Measurements from ENCODE around the gene NKD2. TPM values are rescaled to one million over a fixed set of nuclear protein-coding genes. Genes with fewer than 3 reads are reported as not detected.

NKD2 gene
- total RNA-seq, 2 experiments from 2014 or later: 0.23 to 0.36 TPM

DNA sequence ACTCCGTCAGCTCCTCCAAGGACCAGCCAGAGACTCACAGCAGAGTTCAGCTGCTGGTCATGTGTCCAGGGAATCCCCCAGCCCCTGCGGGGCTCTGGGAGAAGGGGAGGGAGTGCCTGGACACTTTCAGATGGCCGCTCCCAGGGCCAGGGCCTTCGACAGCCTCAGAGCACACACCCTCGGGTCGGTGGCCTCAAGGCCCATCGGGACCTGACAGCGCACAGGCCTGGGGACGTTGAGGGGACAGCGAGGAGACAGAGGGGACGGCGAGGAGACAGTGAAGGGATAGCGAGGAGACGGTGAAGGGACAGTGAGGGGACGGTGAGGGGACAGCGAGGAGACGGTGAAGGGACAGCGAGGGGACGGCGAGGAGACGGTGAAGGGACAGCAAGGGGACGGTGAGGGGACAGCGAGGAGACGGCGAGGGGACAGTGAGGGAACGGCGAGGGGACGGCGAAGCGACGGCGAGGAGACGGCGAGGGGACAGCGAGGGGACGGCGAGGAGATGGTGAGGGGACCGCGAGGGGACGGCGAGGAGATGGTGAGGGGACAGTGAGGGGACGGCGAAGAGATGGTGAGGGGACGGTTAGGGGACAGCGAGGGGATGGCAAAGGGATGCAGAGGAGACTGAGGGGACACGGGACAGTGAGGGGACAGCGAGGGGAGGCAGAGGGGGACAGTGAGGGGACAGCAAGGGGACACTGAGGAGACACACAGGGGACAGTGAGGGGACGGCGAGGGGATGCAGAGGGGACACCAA, 56.0 kb downstream of the NKD2 start:
- H3K27ac Mint-ChIP-seq: no peak overlapping the region
- H3K36me3 Mint-ChIP-seq: no peaks in the 10 kb centered on the region
- no peaks in the 10 kb centered on the region for H3K4me1 Mint-ChIP-seq
- DNase-seq: no peak
- H3K27me3 Mint-ChIP-seq: no peaks in the 10 kb centered on the region
- no peak for ATAC-seq (ENCODE audit: low read depth)
- POLR2A ChIA-PET: no interaction called here
- no peak overlapping the region for H3K4me3 Mint-ChIP-seq
- no peaks in the 10 kb centered on the region for H3K9me3 Mint-ChIP-seq

DNA sequence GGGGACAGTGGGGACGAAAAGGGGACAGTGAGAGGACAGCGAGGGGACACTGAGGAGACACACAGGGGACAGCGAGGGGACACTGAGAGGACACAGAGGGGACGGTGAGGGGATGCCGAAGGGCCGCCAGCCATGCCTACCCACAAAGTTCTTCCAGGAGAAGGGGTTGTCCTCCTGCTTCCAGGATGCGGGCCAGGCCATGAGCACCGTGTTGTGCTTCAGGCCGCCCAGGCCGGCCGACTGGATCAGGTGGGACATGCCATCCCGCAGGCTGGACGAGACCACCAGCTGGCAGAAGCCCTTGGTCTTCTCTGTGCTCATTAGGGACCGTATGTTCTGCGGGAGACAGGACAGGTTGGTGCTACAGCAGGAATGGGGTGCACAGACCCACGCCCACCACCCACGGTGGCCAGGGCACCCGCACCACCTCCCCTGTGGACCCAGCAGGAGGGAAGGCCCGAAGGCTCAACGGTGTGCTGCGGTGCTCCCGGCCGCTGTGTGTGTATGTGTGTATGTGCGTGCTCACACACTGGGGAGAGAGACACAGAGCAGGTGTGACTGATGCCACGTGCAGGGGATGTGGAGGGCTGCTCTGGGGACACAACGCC, 56.6 kb downstream of the NKD2 start:
- Mint-ChIP-seq H3K27ac (no peak overlapping the region), H3K4me3 (no peak overlapping the region), H3K4me1 (no peaks in the 10 kb centered on the region), H3K36me3 (no peaks in the 10 kb centered on the region), H3K9me3 (no peaks in the 10 kb centered on the region), H3K27me3 (no peaks in the 10 kb centered on the region)
- ATAC-seq (ENCODE audit: low read depth) (no peak), DNase-seq (no peak)
- POLR2A ChIA-PET: no interaction called here

DNA sequence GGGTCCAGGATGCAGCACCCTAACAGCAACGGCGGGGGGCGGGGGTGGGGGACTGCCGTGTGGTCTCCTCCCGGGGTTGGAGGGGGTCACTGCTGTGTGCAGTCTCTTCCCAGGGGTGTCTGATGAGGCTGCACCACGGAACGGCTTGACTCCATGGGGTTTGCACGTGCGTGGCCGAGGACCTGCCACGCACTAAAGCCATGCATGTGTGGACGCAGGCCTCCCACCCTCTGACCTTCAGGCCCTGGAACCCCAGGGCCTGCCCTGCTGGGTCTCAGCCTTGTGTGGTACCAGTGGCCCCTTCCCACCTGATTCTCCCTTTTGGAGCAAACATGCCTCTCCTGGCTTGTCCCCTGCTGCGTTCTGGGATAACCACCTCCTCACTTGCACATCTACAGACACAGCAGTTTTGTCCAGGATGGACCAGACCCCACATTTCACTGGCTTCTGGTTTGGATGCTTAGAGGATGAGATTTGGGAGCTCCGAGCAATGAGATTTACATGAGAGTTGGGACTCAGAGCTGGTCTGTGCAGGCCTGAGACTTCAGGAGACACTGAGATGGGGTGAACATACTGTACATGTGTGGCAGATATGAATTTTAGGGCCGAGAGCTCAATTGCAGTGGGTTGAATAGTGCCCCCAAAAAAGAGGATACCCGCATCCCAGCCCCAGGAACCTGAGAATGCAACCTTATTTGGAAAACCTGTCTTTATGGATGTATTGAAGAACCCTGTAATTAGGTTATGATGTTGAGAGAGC, 57.5 kb downstream of the NKD2 start:
- Mint-ChIP-seq H3K27me3 (no peaks in the 10 kb centered on the region), H3K4me3 (no peak overlapping the region), H3K27ac (no peak overlapping the region), H3K36me3 (no peaks in the 10 kb centered on the region), H3K9me3 (no peaks in the 10 kb centered on the region), H3K4me1 (no peaks in the 10 kb centered on the region)
- ATAC-seq (ENCODE audit: low read depth) (no peak), DNase-seq (no peak)
- POLR2A ChIA-PET: no interaction called here

DNA sequence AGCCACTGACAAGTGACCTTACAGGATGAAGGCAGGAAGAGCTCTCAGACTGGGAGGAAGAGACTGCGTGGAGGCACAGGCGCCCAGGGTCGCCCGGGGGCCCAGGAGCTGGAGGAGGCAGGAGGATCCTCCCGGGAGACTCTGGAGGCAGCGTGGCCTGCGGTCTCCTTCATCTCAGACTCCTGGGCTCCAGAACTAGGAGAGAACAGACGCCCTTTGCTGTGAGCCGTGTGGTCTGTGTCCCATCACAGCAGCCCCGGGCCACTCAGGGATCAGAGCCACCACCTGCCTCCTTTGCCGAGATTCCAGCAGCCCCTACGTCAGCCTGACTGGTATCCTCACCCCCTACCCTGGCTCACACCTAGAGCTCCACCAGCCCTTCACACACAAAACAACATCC, 58.1 kb downstream of the NKD2 start:
- Mint-ChIP-seq H3K27me3 (no peaks in the 10 kb centered on the region), H3K4me3 (no peak overlapping the region), H3K9me3 (no peaks in the 10 kb centered on the region), H3K36me3 (no peaks in the 10 kb centered on the region), H3K4me1 (no peaks in the 10 kb centered on the region), H3K27ac (no peak overlapping the region)
- DNase-seq (no peak), ATAC-seq (ENCODE audit: low read depth) (no peak)
- POLR2A ChIA-PET: no interaction called here

DNA sequence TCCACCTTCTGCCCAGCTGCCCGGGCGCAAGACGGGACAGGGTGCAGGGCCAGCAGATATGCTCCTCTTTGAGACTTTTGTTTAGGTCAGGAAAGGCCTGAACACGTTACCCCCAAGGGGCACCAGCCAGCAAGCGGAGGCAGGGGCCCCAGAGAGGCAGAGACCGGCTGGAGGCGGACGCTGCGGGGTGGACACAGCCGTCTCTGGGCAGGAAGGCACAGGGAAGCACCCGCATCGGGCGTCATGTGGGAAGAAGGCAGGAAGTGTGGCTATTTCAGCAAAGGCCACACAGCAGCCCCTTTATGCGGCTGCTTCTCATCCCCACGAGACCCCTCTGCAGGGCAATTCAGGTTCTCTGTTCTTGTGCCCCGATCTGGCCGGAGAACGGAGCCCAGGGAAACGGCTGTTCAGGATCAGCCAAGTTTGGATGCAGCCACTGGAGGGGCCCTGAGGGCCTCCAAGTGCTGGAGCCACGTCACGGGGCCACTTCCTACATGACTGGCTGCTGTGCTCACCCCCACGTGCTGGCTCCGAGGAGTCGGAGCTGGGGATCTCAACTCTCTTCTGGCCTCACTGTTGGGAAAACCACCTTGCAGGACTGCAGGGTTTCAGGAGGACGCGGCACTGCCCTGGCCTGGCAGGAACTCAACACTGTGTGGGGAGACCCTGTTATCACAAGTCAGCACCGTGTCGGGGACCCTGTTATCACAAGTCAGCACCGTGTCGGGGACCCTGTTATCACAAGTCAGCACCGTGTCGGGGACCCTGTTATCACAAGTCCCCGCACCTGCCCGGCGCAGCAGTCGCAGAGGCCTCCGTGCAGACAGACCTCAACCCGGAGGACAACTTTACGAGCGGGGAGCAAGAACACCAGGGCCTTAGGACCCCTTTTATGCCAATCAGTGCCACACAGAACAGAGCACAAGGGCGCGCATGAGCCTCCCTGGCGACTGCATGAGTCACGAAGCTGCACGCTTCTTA, 58.8 kb downstream of the NKD2 start:
- POLR2A ChIA-PET: no interaction called here
- H3K27me3 Mint-ChIP-seq: no peaks in the 10 kb centered on the region
- no peak overlapping the region for H3K27ac Mint-ChIP-seq
- DNase-seq (no peak), ATAC-seq (ENCODE audit: low read depth) (no peak)
- no peaks in the 10 kb centered on the region for H3K4me1 Mint-ChIP-seq
- no peaks in the 10 kb centered on the region for H3K36me3 Mint-ChIP-seq
- no peak overlapping the region for H3K4me3 Mint-ChIP-seq
- H3K9me3 Mint-ChIP-seq: no peaks in the 10 kb centered on the region

DNA sequence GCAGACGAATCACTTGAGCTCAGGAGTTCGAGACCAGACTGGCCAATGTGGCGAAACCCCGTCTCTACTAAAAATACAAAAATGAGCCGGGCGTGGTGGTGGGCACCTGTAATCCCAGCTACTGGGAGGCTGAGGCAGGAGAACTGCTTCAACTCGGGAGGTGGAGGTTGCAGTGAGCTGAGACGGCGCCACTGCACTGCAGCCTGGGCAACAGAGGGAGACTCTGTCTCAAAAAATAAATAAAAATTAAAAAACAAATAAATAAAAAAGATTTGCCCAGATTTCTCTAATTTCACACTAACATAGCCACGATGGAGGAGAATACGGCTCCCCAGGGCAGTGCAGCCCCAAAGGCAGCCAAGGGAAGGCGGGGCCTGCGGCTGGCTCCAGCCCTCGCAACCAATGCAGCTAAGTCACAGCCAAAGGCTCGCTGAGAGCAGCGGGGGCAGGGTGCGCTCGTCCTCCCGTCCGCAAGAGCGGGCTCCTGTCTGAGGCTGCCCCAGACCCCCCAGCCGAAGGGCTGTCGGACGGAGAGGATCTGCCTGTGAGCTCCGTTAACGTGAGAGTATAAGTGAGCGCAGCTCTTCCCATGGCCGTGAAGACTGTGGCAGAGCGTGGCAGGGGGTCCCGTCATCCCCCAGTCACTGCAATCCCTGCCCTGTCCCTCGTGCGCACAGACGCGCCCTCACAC, 59.7 kb downstream of the NKD2 start:
- no peaks in the 10 kb centered on the region for H3K9me3 Mint-ChIP-seq
- no peaks in the 10 kb centered on the region for H3K27me3 Mint-ChIP-seq
- H3K4me3 Mint-ChIP-seq: no peak overlapping the region
- no peaks in the 10 kb centered on the region for H3K36me3 Mint-ChIP-seq
- no peak for ATAC-seq (ENCODE audit: low read depth)
- no peaks in the 10 kb centered on the region for H3K4me1 Mint-ChIP-seq
- DNase-seq: no peak
- H3K27ac Mint-ChIP-seq: no peak overlapping the region
- POLR2A ChIA-PET: no interaction called here

DNA sequence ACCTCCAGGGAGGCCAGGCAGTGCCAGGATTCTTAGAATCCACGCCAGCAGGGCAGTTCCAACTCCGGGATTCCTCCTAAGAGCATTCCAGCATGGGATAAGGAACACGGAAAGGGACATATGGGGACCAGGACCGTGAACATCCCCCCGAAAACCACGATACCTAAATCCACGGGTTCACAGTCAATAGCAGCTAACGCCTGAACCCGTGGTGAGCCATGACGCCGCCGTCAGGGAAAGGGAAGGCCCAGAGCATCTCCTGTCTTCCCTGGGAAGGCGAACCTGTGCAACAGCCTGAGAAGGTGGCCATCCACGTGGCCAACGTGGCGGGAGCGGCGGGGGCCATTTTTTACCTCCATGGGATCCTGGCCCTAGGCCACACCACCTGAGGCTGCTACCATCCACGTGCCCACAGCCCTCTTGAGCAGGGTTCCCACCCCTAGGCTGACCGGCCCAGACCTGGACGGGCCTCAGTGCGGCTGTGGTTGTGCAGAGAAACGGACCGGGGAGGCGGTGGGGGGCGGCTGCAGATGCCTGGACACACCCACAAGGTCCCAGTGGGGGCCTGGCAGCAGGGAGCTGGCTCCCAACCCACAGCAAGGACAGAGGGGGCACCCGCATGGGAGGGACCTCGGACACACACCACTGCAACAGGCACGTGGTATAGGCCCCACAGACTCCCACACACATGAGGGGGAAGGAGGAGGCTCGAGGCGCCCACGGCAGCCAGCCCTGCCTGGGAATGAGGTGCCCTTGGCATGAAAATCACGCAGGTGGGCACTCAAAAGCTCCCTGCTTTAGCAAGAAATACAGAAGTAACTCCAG, 60.5 kb downstream of the NKD2 start:
- no peaks in the 10 kb centered on the region for H3K27me3 Mint-ChIP-seq
- DNase-seq: no peak
- no peak for ATAC-seq (ENCODE audit: low read depth)
- no peaks in the 10 kb centered on the region for H3K9me3 Mint-ChIP-seq
- no peaks in the 10 kb centered on the region for H3K4me1 Mint-ChIP-seq
- H3K27ac Mint-ChIP-seq: no peak overlapping the region
- H3K36me3 Mint-ChIP-seq: peaks cover 2% of the 10 kb centered on the region
- POLR2A ChIA-PET: no interaction called here
- H3K4me3 Mint-ChIP-seq: no peak overlapping the region

DNA sequence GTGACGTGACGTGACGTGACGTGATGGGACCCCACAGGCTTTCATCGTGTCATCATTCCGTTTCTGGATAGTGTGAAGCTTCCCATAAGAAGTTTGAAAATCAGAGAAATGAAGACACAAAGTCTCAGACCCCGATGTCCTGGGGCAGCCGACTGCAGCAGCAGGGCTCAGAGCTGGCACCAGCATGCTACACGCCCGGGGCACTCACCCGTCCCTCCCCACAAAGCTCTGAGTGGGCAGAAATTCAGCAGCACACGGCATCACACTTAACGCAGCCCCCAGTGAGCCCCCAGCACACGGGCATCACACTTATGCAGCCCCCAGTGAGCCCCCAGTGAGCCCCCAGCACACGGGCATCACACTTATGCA, 61.1 kb downstream of the NKD2 start:
- POLR2A ChIA-PET: no interaction called here
- Mint-ChIP-seq H3K36me3 (peaks cover 2% of the 10 kb centered on the region), H3K27ac (no peak overlapping the region), H3K4me1 (no peaks in the 10 kb centered on the region), H3K27me3 (no peaks in the 10 kb centered on the region), H3K9me3 (no peaks in the 10 kb centered on the region), H3K4me3 (no peak overlapping the region)
- DNase-seq: no peak
- no peak for ATAC-seq (ENCODE audit: low read depth)

DNA sequence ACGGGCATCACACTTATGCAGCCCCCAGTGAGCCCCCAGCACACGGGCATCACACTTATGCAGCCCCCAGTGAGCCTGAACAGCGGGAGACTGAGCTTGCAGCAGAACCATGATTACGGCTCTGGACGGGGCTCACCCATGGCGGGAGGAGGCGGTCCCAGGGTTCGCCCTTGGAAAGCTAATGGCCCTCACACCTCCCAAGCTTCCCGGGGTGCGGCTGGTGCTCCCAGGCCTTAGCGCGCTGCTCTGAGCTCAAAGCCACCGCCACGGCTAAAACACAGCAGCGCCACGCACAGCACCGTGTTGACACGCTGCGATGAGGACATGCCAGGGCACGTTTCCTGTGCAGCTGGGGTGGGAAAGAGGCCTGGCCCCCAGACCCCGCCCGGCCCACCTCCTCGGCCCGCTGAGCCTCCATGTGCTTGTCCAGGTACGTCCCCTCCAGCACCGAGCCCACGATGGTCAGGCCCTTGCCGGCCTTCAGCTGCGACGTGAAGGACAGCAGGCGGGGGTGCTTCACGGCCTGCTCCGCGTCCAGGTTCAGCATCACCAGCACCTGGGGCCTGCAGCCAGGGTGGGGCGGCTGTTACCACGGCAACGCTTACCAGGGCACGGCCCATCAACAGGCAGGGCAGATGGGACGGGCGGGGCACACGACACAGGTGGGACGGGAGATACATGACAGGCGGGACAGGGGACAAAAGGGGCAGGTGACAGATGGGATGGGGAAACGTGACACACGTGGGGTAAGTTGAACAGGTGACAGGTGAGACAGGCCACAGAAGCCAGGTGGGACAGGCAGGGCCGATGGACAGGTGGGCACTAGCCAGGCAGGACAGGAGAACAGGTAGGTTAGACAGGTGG, 64.9 kb downstream of the NKD2 start:
- DNase-seq (no peak), ATAC-seq (ENCODE audit: low read depth) (no peak)
- POLR2A ChIA-PET: no interaction called here
- peaks cover 2% of the 10 kb centered on the region for H3K36me3 Mint-ChIP-seq
- peak overlapping the region; percentile 65 for H3K27ac Mint-ChIP-seq
- no peaks in the 10 kb centered on the region for H3K9me3 Mint-ChIP-seq
- no peaks in the 10 kb centered on the region for H3K4me1 Mint-ChIP-seq
- H3K4me3 Mint-ChIP-seq: no peak overlapping the region
- no peaks in the 10 kb centered on the region for H3K27me3 Mint-ChIP-seq

DNA sequence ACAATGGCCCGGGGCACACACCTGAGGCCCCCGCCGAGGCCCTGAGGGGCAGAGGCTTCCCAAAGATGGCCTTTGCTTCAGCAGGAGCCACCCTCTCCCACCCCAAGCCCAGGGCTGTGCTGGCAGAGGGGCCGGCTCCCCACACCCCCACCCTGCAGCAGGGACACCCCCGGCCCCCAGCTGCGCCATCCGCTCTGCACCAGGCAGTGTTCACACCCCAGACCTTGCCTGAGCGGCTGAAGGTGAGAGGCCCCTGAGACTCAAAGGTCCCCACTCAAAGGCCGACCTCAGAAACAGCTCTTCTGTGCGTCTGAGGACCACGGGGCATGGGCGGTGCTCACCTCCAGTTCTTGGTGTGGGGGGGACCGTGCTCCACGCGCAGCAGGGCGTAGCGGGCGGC, 65.6 kb downstream of the NKD2 start:
- Mint-ChIP-seq H3K27me3 (no peaks in the 10 kb centered on the region), H3K4me3 (no peak overlapping the region), H3K36me3 (peaks cover 2% of the 10 kb centered on the region), H3K9me3 (no peaks in the 10 kb centered on the region), H3K4me1 (no peaks in the 10 kb centered on the region), H3K27ac (no peak overlapping the region)
- POLR2A ChIA-PET: no interaction called here
- ATAC-seq (ENCODE audit: low read depth) (no peak), DNase-seq (no peak)

DNA sequence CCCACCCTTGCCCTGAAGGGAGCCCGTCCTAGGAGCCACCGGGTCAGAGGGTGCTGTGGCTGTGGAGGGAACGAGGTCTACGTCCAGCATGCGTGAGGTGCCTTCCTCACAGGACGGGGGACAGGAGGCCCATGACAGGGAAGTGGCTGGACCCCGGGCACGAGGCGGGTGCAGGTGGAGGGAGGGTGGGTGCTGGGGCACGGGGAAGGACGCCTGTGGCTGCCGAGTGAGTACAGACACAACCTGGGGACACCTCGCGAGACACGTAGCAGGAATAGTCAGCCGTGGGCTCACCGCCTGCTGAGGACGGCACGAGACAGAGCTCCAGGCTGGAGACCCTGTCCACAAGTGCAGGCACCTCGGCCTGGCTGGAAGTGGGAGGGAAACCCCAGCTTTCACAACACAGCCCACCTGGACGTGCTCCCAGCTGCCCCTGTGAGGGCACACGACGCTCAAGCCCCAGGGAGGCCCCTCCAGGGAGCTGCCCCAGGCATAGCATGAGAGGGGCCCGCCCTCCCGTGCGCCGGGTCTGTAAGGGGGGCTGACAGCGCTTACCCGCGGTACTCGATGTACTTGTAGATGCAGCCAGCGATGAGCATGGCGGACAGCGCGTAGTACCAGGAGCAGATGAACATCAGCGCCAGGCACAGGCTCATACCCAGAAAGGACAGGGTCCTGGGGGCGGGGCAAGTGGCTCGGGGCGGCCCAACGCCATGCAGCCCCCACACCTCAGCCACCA, 66.4 kb downstream of the NKD2 start:
- no peaks in the 10 kb centered on the region for H3K4me1 Mint-ChIP-seq
- H3K9me3 Mint-ChIP-seq: no peaks in the 10 kb centered on the region
- ATAC-seq (ENCODE audit: low read depth): no peak
- POLR2A ChIA-PET: no interaction called here
- H3K4me3 Mint-ChIP-seq: no peak overlapping the region
- DNase-seq: no peak
- H3K27ac Mint-ChIP-seq: no peak overlapping the region
- no peaks in the 10 kb centered on the region for H3K27me3 Mint-ChIP-seq
- H3K36me3 Mint-ChIP-seq: peaks cover 2% of the 10 kb centered on the region
